H1 (cell line): ENCODE measurements around the gene NDEL1. TPM values are rescaled to one million over a fixed set of nuclear protein-coding genes. Genes with fewer than 3 reads are reported as not detected.

Experiments used
- CTCF ChIA-PET: fragments of 300-600 bp; sonication (Branson Sonifier 250); formaldehyde crosslinking; loops from one replicate; lab custom pipeline; 2021; ENCODE audit not compliant: partially characterized antibody; lab: Charles Lee
- POLR2A ChIA-PET: fragments of 300-600 bp; sonication (Branson Sonifier 250); formaldehyde crosslinking; loops from one replicate; lab custom pipeline; 2021; ENCODE audit warnings: inconsistent platforms; ENCODE audit not compliant: partially characterized antibody; lab: Charles Lee
- DNase-seq, 2 experiments: peaks; one replicate each; pipeline versions ENCODE4 v3.0.0 to v3.0.0-alpha.2; 2010 to 2022; ENCODE audit warnings: low spot score in 2 of 2, low read depth in 1 of 2, mixed read lengths in 1 of 2
- FAIRE-seq: peaks from 2 replicates; lab custom pipeline; 2011; peaks lifted over from hg19 to GRCh38; lab: Jason Lieb, UNC
- H2AFZ ChIP-seq: 2 replicates; pipeline ENCODE4 v1.8.1; 2012; ENCODE audit warnings: low read length, inconsistent platforms
- H2AK5ac ChIP-seq: 2 replicates; pipeline ENCODE4 v1.6.1; 2013; ENCODE audit warnings: low read depth, low read length
- H2BK120ac ChIP-seq: replicated peaks from 2 replicates; pipeline ENCODE3; 2013; ENCODE audit warnings: low read depth, low read length, inconsistent platforms
- H2BK12ac ChIP-seq: 2 replicates; pipeline ENCODE4 v1.6.1; 2013; ENCODE audit warnings: low read depth, low read length
- H2BK15ac ChIP-seq: 2 replicates; pipeline ENCODE4 v1.6.1; 2013; ENCODE audit warnings: low read length
- H2BK20ac ChIP-seq: 2 replicates; pipeline ENCODE4 v1.6.1; 2013; ENCODE audit warnings: low read length
- H2BK5ac ChIP-seq: 2 replicates; pipeline ENCODE4 v1.6.1; 2013; ENCODE audit warnings: low read depth, low read length
- H3K14ac ChIP-seq: 2 replicates; pipeline ENCODE4 v1.6.1; 2013; ENCODE audit warnings: inconsistent platforms; ENCODE audit not compliant: insufficient read length
- H3K18ac ChIP-seq: 2 replicates; pipeline ENCODE4 v1.6.1; 2013; ENCODE audit warnings: low read length; ENCODE audit errors: extremely low read depth
- H3K23ac ChIP-seq: 2 replicates; pipeline ENCODE4 v1.6.1; 2013; ENCODE audit warnings: inconsistent platforms; ENCODE audit not compliant: insufficient read length
- H3K23me2 ChIP-seq: 2 replicates; pipeline ENCODE4 v1.6.1; 2013; ENCODE audit warnings: low read depth, low read length
- H3K27ac ChIP-seq: 2 replicates; pipeline ENCODE4 v1.6.1; 2011; ENCODE audit warnings: low read depth, low read length, inconsistent platforms
- H3K27me3 ChIP-seq, 4 experiments: replicated peaks in 1 of 4; 1 replicate in 1 of 4; 2 replicates in 3 of 4; pipeline versions ENCODE4 v1.6.1 to v1.8.1; 2011 to 2013; ENCODE audit warnings: low read length in 3 of 4, mild to moderate bottlenecking in 3 of 4, inconsistent platforms in 2 of 4, mixed read lengths in 2 of 4, moderate library complexity in 1 of 4; ENCODE audit not compliant: control insufficient read depth in 3 of 4, insufficient read depth in 3 of 4; ENCODE audit errors: extremely low read depth in 1 of 4
- H3K36me3 ChIP-seq, 4 experiments: 2 replicates each; pipeline versions ENCODE4 v1.6.1 to v1.8.1; 2011 to 2013; ENCODE audit warnings: mild to moderate bottlenecking in 4 of 4, low read length in 3 of 4, moderate library complexity in 2 of 4, control low read depth in 1 of 4, inconsistent platforms in 1 of 4; ENCODE audit not compliant: insufficient read depth in 4 of 4, control insufficient read depth in 2 of 4
- H3K4ac ChIP-seq: replicated peaks from 2 replicates; pipeline ENCODE3; 2013; ENCODE audit warnings: low read length, low read depth, mixed read lengths, inconsistent platforms; ENCODE audit not compliant: insufficient read length
- H3K4me1 ChIP-seq, 4 experiments: replicated peaks in 1 of 4; 1 replicate in 1 of 4; 2 replicates in 3 of 4; pipeline versions ENCODE4 v1.6.1 to v1.8.1; 2011 to 2013; ENCODE audit warnings: low read length in 3 of 4, inconsistent platforms in 2 of 4, mixed read lengths in 1 of 4; ENCODE audit not compliant: insufficient read depth in 4 of 4, control insufficient read depth in 3 of 4
- H3K4me2 ChIP-seq, 2 experiments: 2 replicates each; pipeline versions ENCODE4 v1.6.1 to v1.8.1; 2011 to 2013; ENCODE audit warnings: low read depth in 2 of 2, low read length in 2 of 2, control low read depth in 1 of 2, inconsistent platforms in 1 of 2, mild to moderate bottlenecking in 1 of 2; ENCODE audit not compliant: insufficient read depth in 1 of 2
- H3K4me3 ChIP-seq, 4 experiments: fragments of 200-600, 300-600 bp in 1 of 4; sonication (generic), shearing (Covaris generic), sonication (Bioruptor Twin) in 1 of 4; 2 replicates each; pipeline versions ENCODE4 v1.5.1 to v1.8.1; 2011 to 2016; ENCODE audit warnings: low read length in 4 of 4, low read depth in 3 of 4, control low read depth in 2 of 4, inconsistent platforms in 2 of 4, mild to moderate bottlenecking in 2 of 4, mixed read lengths in 1 of 4, moderate library complexity in 1 of 4; ENCODE audit not compliant: insufficient read depth in 2 of 4; ENCODE audit errors: extremely low read depth in 1 of 4
- H3K56ac ChIP-seq: replicated peaks from 2 replicates; pipeline ENCODE3; 2013; ENCODE audit warnings: low read depth, mild to moderate bottlenecking, mixed read lengths, low read length, inconsistent platforms; ENCODE audit not compliant: insufficient read length
- H3K79me1 ChIP-seq: 2 replicates; pipeline ENCODE4 v1.6.1; 2013; ENCODE audit warnings: low read depth, low read length, control low read depth
- H3K79me2 ChIP-seq, 2 experiments: 2 replicates each; pipeline versions ENCODE4 v1.6.1 to v1.8.1; 2012 to 2013; ENCODE audit warnings: low read length in 2 of 2, mild to moderate bottlenecking in 2 of 2, inconsistent platforms in 1 of 2; ENCODE audit not compliant: insufficient read depth in 2 of 2, control insufficient read depth in 1 of 2
- H3K9ac ChIP-seq, 4 experiments: replicated peaks in 1 of 4; 1 replicate in 1 of 4; 2 replicates in 3 of 4; pipeline versions ENCODE4 v1.6.1 to v1.8.1; 2011 to 2013; ENCODE audit warnings: low read depth in 3 of 4, low read length in 3 of 4, control low read depth in 2 of 4, mild to moderate bottlenecking in 2 of 4, moderate library complexity in 2 of 4, inconsistent platforms in 1 of 4; ENCODE audit errors: extremely low read depth in 1 of 4
- H3K9me3 ChIP-seq, 2 experiments: 2 replicates each; pipeline versions ENCODE4 v1.6.1 to v1.8.1; 2012 to 2013; ENCODE audit warnings: mild to moderate bottlenecking in 2 of 2, moderate library complexity in 2 of 2, control low read depth in 1 of 2, inconsistent platforms in 1 of 2, low read depth in 1 of 2, low read length in 1 of 2, mixed read lengths in 1 of 2; ENCODE audit not compliant: insufficient read depth in 2 of 2
- H4K20me1 ChIP-seq, 2 experiments: replicated peaks in 1 of 2; 2 replicates each; pipeline versions ENCODE3 to v1.8.1; 2011 to 2013; ENCODE audit warnings: inconsistent platforms in 2 of 2, low read length in 2 of 2, mild to moderate bottlenecking in 1 of 2; ENCODE audit not compliant: insufficient read depth in 2 of 2, control insufficient read depth in 1 of 2
- H4K5ac ChIP-seq: 2 replicates; pipeline ENCODE4 v1.6.1; 2013; ENCODE audit warnings: low read length, low read depth, mixed read lengths, inconsistent platforms; ENCODE audit not compliant: insufficient read length
- H4K8ac ChIP-seq: 2 replicates; pipeline ENCODE4 v1.8.0; 2013; ENCODE audit warnings: mild to moderate bottlenecking, moderate library complexity, low read length, inconsistent platforms; ENCODE audit not compliant: insufficient read depth; ENCODE audit errors: extremely low read depth
- H4K91ac ChIP-seq: replicated peaks from 2 replicates; pipeline ENCODE3; 2013; ENCODE audit warnings: low read length, mixed read lengths, inconsistent platforms; ENCODE audit not compliant: insufficient read length
- CBX8 ChIP-seq: fragments of 300-800, 300-1000 bp; sonication (generic); IDR thresholded peaks from 2 replicates; pipeline ENCODE4 v1.7.1; 2016; ENCODE audit warnings: low read depth, low read length, borderline replicate concordance
- CHD1 ChIP-seq: IDR thresholded peaks from 2 replicates; pipeline ENCODE4 v1.6.1; 2012; ENCODE audit warnings: low read depth, low read length, improper control_type of control experiment
- CHD2 ChIP-seq: IDR thresholded peaks from 2 replicates; pipeline ENCODE4 v1.6.1; 2012; ENCODE audit warnings: low read length, improper control_type of control experiment
- CTBP2 ChIP-seq: IDR thresholded peaks from 2 replicates; pipeline ENCODE4 v1.7.0; 2011; ENCODE audit warnings: borderline replicate concordance, mild to moderate bottlenecking, moderate library complexity, mixed read lengths, low read length; ENCODE audit not compliant: insufficient read depth, insufficient read length
- EZH2 ChIP-seq: fragments of 200-600 bp; sonication (generic); IDR thresholded peaks from 2 replicates; pipeline ENCODE4 v1.7.1; 2012; ENCODE audit warnings: low read depth, mild to moderate bottlenecking, moderate library complexity, low read length, inconsistent platforms; ENCODE audit not compliant: severe bottlenecking
- MAFK ChIP-seq: IDR thresholded peaks from 2 replicates; pipeline ENCODE4 v1.6.1; 2012; ENCODE audit warnings: low read depth, mild to moderate bottlenecking, improper control_type of control experiment, low read length
- NRF1 ChIP-seq: IDR thresholded peaks from 2 replicates; pipeline ENCODE4 v1.6.1; 2011; ENCODE audit warnings: mild to moderate bottlenecking, low read depth, low read length, improper control_type of control experiment
- POU5F1 ChIP-seq: IDR thresholded peaks from 2 replicates; pipeline ENCODE4 v1.6.1; 2011; ENCODE audit warnings: low read depth, mild to moderate bottlenecking, low read length, moderate library complexity
- RFX5 ChIP-seq: IDR thresholded peaks from 2 replicates; pipeline ENCODE4 v1.6.1; 2011; ENCODE audit warnings: low read depth, low read length, improper control_type of control experiment, borderline replicate concordance
- SAP30 ChIP-seq: fragments of 300-600 bp; sonication (generic); IDR thresholded peaks from 2 replicates; pipeline ENCODE4 v1.7.1; 2012; ENCODE audit warnings: low read length, moderate library complexity, mild to moderate bottlenecking, inconsistent platforms; ENCODE audit not compliant: insufficient read depth, insufficient replicate concordance
- SP2 ChIP-seq: IDR thresholded peaks from 2 replicates; pipeline ENCODE4 v1.6.1; 2012; ENCODE audit warnings: mild to moderate bottlenecking, low read length, inconsistent platforms
- WGBS, 2 experiments: shearing (Covaris generic) in 1 of 2; methylation state at CpG; one replicate each; pipeline versions ENCODE4 v1.1.6 to v1.1.7; 2013 to 2015; ENCODE audit warnings: low lambda C conversion rate in 2 of 2, mixed read lengths in 2 of 2, inconsistent platforms in 1 of 2, low coverage in 1 of 2, missing lambda C conversion rate in 1 of 2; ENCODE audit not compliant: insufficient replicate concordance in 2 of 2, insufficient coverage in 1 of 2, insufficient read length in 1 of 2; ENCODE audit errors: extremely low coverage in 1 of 2, missing lambda C conversion rate in 1 of 2; 5-methylcytosine and 5-hydroxymethylcytosine counted together
- polyA plus RNA-seq, 7 experiments: library from polyadenylated mRNA; depleted of rRNA in 3 of 7; stranded (reverse) in 5 of 7; unstranded in 2 of 7; fragments of >200 nt in 5 of 7; fragments of 200-250 nt in 2 of 7; gene quantifications; 1 replicate in 5 of 7; 2 replicates in 1 of 7; 4 replicates in 1 of 7; pipeline versions ENCODE4 v1.2.1 to v1.2.3, GENCODE V29; 2011 to 2013; ENCODE audit warnings: missing spikeins in 2 of 7, mixed read lengths in 2 of 7
- total RNA-seq: library from RNA; stranded (reverse); fragmentation: NEBNext Ultra II Directional; extraction: Animal tissue kit (Norgen Biotek cat#: 25700); gene quantifications from 2 replicates; pipeline ENCODE4 v1.2.1, GENCODE V29; 2021

The NDEL1 gene
- total and polyA plus RNA-seq, 2 of the 8 experiments (the other 6 are each of a cell fraction or from before 2014, with no cell fraction given) = 31.1 to 32.9 TPM

- Histone ChIP-seq H3K9me3 (no peaks in the 10 kb centered on the region), H3K4me2 (no peak overlapping the region), H2BK5ac (no peak overlapping the region), H3K36me3 (peaks cover 52 to 85% (median 73%) of the 10 kb centered on the region in 4 experiments), H3K4me3 (no peak overlapping the region), H3K4me1 (no peaks in the 10 kb centered on the region), H4K20me1 (peaks cover 6 to 10% of the 10 kb centered on the region in 2 experiments), H2BK15ac (no peak overlapping the region), H4K5ac (no peak overlapping the region), H2BK12ac (no peak overlapping the region), H3K79me2 (no peaks in the 10 kb centered on the region), H4K91ac (no peak overlapping the region), H3K4ac (no peak overlapping the region), H2BK120ac (no peak overlapping the region), H2AFZ (no peak overlapping the region), H3K79me1 (no peaks in the 10 kb centered on the region; the same call in 1 of the 2 replicates), H3K23me2 (no peaks in the 10 kb centered on the region), H2BK20ac (no peak overlapping the region), H3K23ac (no peak overlapping the region), H3K18ac (no peak overlapping the region), H3K27ac (no peak overlapping the region), H3K14ac (no peak overlapping the region), H3K9ac (no peak overlapping the region), H2AK5ac (no peak overlapping the region), H3K27me3 (no peaks in the 10 kb centered on the region), H3K56ac (no peak overlapping the region), H4K8ac (no peak overlapping the region)
- WGBS, 2 experiments = 97% methylated on average over 8 of the region's 8 CpGs; no CpG with 5 or more reads in 1 of the 2 experiments
- FAIRE-seq (no peak), DNase-seq (no peak)
- ChIA-PET CTCF (interaction anchor here (1.5 to 2.6 kb wide), 2 partner anchors 11 to 309 kb away, joined by 5 to 9 read pairs; no protein-coding TSS in a partner anchor), POLR2A (interaction anchor here (1.6 kb wide), 1 partner anchor 12 kb away, joined by 3 read pairs; no protein-coding TSS in a partner anchor)
- TF ChIP-seq CHD2 (no peak), EZH2 (no peak), NRF1 (no peak), MAFK (no peak), SAP30 (no peak), SP2 (no peak), RFX5 (no peak), CHD1 (no peak), CBX8 (no peak), POU5F1 (no peak), CTBP2 (no peak)
Measured at GRCh38 chr17:8477171-8477570, 41.5 kb downstream of the NDEL1 start.
